GM23338 (cell line): ENCODE results near the gene LRMDA.

Experiments
- CREB1 ChIP-seq: fragments of 250-450 bp; sonication (Bioruptor Pico); IDR thresholded peaks from 2 replicates; pipeline ENCODE4 v1.5.0; 2020; ENCODE audit warnings: low read depth, mild to moderate bottlenecking, moderate library complexity
- ETS1 ChIP-seq: IDR thresholded peaks from 2 replicates; pipeline ENCODE4 v1.6.1; 2016; ENCODE audit warnings: antibody characterized with exemption
- EZH2 ChIP-seq: fragments of 200-600 bp; sonication (generic); IDR thresholded peaks from one replicate; pipeline ENCODE4 v1.8.0; 2017; ENCODE audit warnings: antibody characterized with exemption, mild to moderate bottlenecking, low read depth; ENCODE audit not compliant: unreplicated experiment
- NANOG ChIP-seq: IDR thresholded peaks from 2 replicates; pipeline ENCODE4 v1.6.1; 2016; ENCODE audit warnings: antibody characterized with exemption, borderline replicate concordance
- POLR2AphosphoS5 ChIP-seq: IDR thresholded peaks from 2 replicates; pipeline ENCODE4 v1.6.1; 2016; ENCODE audit warnings: antibody characterized with exemption, low read depth
- TF ChIP-seq, protein P1 (sequence below), 2 experiments: fragments of 200-600 bp in 1 of 2; sonication (generic) in 1 of 2; conservative IDR thresholded peaks; 2 replicates each; pipeline versions ENCODE4 v1.5.1 to v1.6.1; 2016 to 2017; ENCODE audit warnings: antibody characterized with exemption in 2 of 2, low read depth in 2 of 2, mild to moderate bottlenecking in 2 of 2, moderate library complexity in 1 of 2

DNA sequence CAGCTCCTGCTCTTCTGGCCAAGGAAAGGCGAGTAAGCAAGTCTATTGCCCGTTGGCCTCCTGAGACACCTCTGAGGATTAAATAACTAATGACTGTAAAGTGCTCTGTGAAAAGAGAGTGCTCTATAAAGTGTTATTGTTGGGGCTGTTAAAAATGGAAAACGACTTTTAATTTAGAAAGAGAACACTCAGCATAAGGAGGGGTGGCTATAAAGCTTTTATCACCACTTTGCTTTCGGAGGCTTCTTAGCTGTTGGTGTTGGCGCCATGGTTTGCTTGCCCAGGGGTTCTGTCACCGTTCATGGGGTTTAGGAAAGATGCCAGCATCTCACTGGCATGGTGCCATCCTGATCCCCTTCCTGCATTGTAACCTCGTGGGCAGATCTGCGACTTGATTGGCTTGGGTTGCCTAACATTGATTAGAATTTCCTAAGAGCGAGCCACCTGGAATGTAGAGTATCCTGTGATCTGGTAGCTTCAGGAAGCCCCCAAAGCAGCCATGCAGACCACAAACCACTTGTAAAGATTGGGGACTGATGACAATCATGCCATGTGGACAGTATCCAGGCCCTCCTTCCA, 509.9 kb downstream of the LRMDA start:
- no peak for TF ChIP-seq EZH2
- TF ChIP-seq, protein P1, sequence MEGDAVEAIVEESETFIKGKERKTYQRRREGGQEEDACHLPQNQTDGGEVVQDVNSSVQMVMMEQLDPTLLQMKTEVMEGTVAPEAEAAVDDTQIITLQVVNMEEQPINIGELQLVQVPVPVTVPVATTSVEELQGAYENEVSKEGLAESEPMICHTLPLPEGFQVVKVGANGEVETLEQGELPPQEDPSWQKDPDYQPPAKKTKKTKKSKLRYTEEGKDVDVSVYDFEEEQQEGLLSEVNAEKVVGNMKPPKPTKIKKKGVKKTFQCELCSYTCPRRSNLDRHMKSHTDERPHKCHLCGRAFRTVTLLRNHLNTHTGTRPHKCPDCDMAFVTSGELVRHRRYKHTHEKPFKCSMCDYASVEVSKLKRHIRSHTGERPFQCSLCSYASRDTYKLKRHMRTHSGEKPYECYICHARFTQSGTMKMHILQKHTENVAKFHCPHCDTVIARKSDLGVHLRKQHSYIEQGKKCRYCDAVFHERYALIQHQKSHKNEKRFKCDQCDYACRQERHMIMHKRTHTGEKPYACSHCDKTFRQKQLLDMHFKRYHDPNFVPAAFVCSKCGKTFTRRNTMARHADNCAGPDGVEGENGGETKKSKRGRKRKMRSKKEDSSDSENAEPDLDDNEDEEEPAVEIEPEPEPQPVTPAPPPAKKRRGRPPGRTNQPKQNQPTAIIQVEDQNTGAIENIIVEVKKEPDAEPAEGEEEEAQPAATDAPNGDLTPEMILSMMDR (conservative IDR thresholded peaks at IDR 0.05; ENCODE audit: low read depth in 2 of 2) = no peak
- no peak for TF ChIP-seq ETS1
- TF ChIP-seq NANOG = no peak
- no peak for TF ChIP-seq POLR2AphosphoS5
- no peak for TF ChIP-seq CREB1
